ENCODE results near the gene NTM. TPM values are rescaled to one million over a fixed set of nuclear protein-coding genes. Genes with fewer than 3 reads are reported as not detected.

Gene NTM
- total RNA-seq, 1 donor from 2014 or later: 92.1 TPM

GRCh38 chr11:131808470-131808869 lies 438.1 kb downstream of the NTM start:
- no peak overlapping the region for H3K27ac Mint-ChIP-seq (ENCODE audit: unreplicated experiment)
- no peak for TF ChIP-seq CTCF (IDR thresholded peaks at IDR 0.05)
- H3K36me3 Mint-ChIP-seq (ENCODE audit: low read depth): no peaks in the 10 kb centered on the region
- no peaks in the 10 kb centered on the region for H3K4me1 Mint-ChIP-seq (ENCODE audit: low read depth)
- H3K27me3 Mint-ChIP-seq (ENCODE audit: low read depth): peaks cover 35% of the 10 kb centered on the region
- no peak for DNase-seq (ENCODE audit: low spot score)
- no peak overlapping the region for H3K4me3 Mint-ChIP-seq (ENCODE audit: unreplicated experiment)
- H3K9me3 Mint-ChIP-seq (ENCODE audit: low read depth): no peaks in the 10 kb centered on the region

- H3K36me3 Mint-ChIP-seq (ENCODE audit: low read depth): no peaks in the 10 kb centered on the region
Measured at GRCh38 chr11:131809203-131809918, 438.9 kb downstream of the NTM start.

GRCh38 chr11:131810541-131810940 lies 440.1 kb downstream of the NTM start:
- peaks cover 19% of the 10 kb centered on the region for H3K27me3 Mint-ChIP-seq (ENCODE audit: low read depth)
- no peaks in the 10 kb centered on the region for H3K36me3 Mint-ChIP-seq (ENCODE audit: low read depth)
- TF ChIP-seq CTCF (IDR thresholded peaks at IDR 0.05): no peak
- H3K9me3 Mint-ChIP-seq (ENCODE audit: low read depth): no peaks in the 10 kb centered on the region
- no peak for DNase-seq (ENCODE audit: low spot score)
- no peak overlapping the region for H3K27ac Mint-ChIP-seq (ENCODE audit: unreplicated experiment)
- H3K4me1 Mint-ChIP-seq (ENCODE audit: low read depth): no peaks in the 10 kb centered on the region
- H3K4me3 Mint-ChIP-seq (ENCODE audit: unreplicated experiment): no peak overlapping the region

More at GRCh38 chr11:131809203-131809918, 438.9 kb downstream of the NTM start:
- Mint-ChIP-seq H3K27me3 (ENCODE audit: low read depth) (peaks cover 27% of the 10 kb centered on the region), H3K4me1 (ENCODE audit: low read depth) (no peaks in the 10 kb centered on the region), H3K9me3 (ENCODE audit: low read depth) (no peaks in the 10 kb centered on the region), H3K4me3 (ENCODE audit: unreplicated experiment) (no peak overlapping the region), H3K27ac (ENCODE audit: unreplicated experiment) (no peak overlapping the region)
- no peak for TF ChIP-seq CTCF (IDR thresholded peaks at IDR 0.05)
- no peak for DNase-seq (ENCODE audit: low spot score)

GRCh38 chr11:131811383-131811782 lies 441.0 kb downstream of the NTM start:
- no peaks in the 10 kb centered on the region for H3K4me1 Mint-ChIP-seq (ENCODE audit: low read depth)

GRCh38 chr11:131814108-131814507 lies 443.7 kb downstream of the NTM start:
- H3K27ac Mint-ChIP-seq (ENCODE audit: unreplicated experiment): no peak overlapping the region
- H3K9me3 Mint-ChIP-seq (ENCODE audit: low read depth): no peaks in the 10 kb centered on the region
- no peak overlapping the region for H3K4me3 Mint-ChIP-seq (ENCODE audit: unreplicated experiment)
- H3K4me1 Mint-ChIP-seq (ENCODE audit: low read depth): no peaks in the 10 kb centered on the region
- no peak for DNase-seq (ENCODE audit: low spot score)
- peaks cover 18% of the 10 kb centered on the region for H3K27me3 Mint-ChIP-seq (ENCODE audit: low read depth)
- TF ChIP-seq CTCF (IDR thresholded peaks at IDR 0.05): no peak
- no peaks in the 10 kb centered on the region for H3K36me3 Mint-ChIP-seq (ENCODE audit: low read depth)

More at GRCh38 chr11:131811383-131811782, 441.0 kb downstream of the NTM start:
- H3K27me3 Mint-ChIP-seq (ENCODE audit: low read depth): peaks cover 19% of the 10 kb centered on the region
- no peak overlapping the region for H3K4me3 Mint-ChIP-seq (ENCODE audit: unreplicated experiment)
- H3K36me3 Mint-ChIP-seq (ENCODE audit: low read depth): no peaks in the 10 kb centered on the region
- DNase-seq (ENCODE audit: low spot score): no peak
- H3K27ac Mint-ChIP-seq (ENCODE audit: unreplicated experiment): no peak overlapping the region
- no peak for TF ChIP-seq CTCF (IDR thresholded peaks at IDR 0.05)
- no peaks in the 10 kb centered on the region for H3K9me3 Mint-ChIP-seq (ENCODE audit: low read depth)
